ENCODE results near the gene RNF8.
"Not testable (repeated sequence)": the region's sequence is repeated elsewhere in the genome, so short reads cannot be mapped to it uniquely, and the experiment has no call there.

Gene RNF8

GRCh38 chr6:37353761-37354525 is at the start of gene RNF8:
Gene RNF8, plus strand, starts transcription at chr6:37353983. Its CDS starts 182 bp downstream, at chr6:37354165.
- no peak for TF ChIP-seq CTCF (IDR thresholded peaks at IDR 0.05; ENCODE audit: borderline replicate concordance, insufficient read depth, low read depth, low read length)
- peak within 1 kb of the TSS; percentile 77 for H3K4me3 ChIP-seq (ENCODE audit: low read depth, low read length)

- no peak overlapping the region for H3K4me3 ChIP-seq (ENCODE audit: low read depth, low read length)
- no peak for TF ChIP-seq CTCF (IDR thresholded peaks at IDR 0.05; ENCODE audit: borderline replicate concordance, insufficient read depth, low read depth, low read length)
These were observed 49.0 kb upstream of the RNF8 start for GRCh38 chr6:37304766-37305165.

GRCh38 chr6:37305841-37306425 is 47.9 kb upstream of the RNF8 start:
- TF ChIP-seq CTCF (IDR thresholded peaks at IDR 0.05; ENCODE audit: borderline replicate concordance, insufficient read depth, low read depth, low read length) = no peak

GRCh38 chr6:37306624-37307222 is 47.1 kb upstream of the RNF8 start:
- TF ChIP-seq CTCF (IDR thresholded peaks at IDR 0.05; ENCODE audit: borderline replicate concordance, insufficient read depth, low read depth, low read length) = no peak
- no peak overlapping the region for H3K4me3 ChIP-seq (ENCODE audit: low read depth, low read length)

More at GRCh38 chr6:37305841-37306425, 47.9 kb upstream of the RNF8 start:
- H3K4me3 ChIP-seq (ENCODE audit: low read depth, low read length) = no peak overlapping the region

GRCh38 chr6:37307484-37307883 is 46.3 kb upstream of the RNF8 start:
- not testable (repeated sequence) for H3K4me3 ChIP-seq (ENCODE audit: low read depth, low read length)

- H3K4me3 ChIP-seq (ENCODE audit: low read depth, low read length) = no peak overlapping the region
- TF ChIP-seq CTCF (IDR thresholded peaks at IDR 0.05; ENCODE audit: borderline replicate concordance, insufficient read depth, low read depth, low read length) = no peak
These were observed 45.5 kb upstream of the RNF8 start for GRCh38 chr6:37308069-37308815.

GRCh38 chr6:37309046-37309445 is 44.7 kb upstream of the RNF8 start:
- no peak for TF ChIP-seq CTCF (IDR thresholded peaks at IDR 0.05; ENCODE audit: borderline replicate concordance, insufficient read depth, low read depth, low read length)

More at GRCh38 chr6:37309046-37309445, 44.7 kb upstream of the RNF8 start:
- no peak overlapping the region for H3K4me3 ChIP-seq (ENCODE audit: low read depth, low read length)
